HG02798 (cell line): ENCODE measurements around the gene USB1.
A peak's percentile ranks its signal among the peaks of the same experiment; 100 is the strongest.

ENCODE experiments used
- ATAC-seq: cut with Tn5 transposase; IDR thresholded peaks from one replicate; pipeline ENCODE4 v1.9.1; 2021; ENCODE audit warnings: mild to moderate bottlenecking; ENCODE audit not compliant: unreplicated experiment, poor library complexity

USB1 gene, protein sequence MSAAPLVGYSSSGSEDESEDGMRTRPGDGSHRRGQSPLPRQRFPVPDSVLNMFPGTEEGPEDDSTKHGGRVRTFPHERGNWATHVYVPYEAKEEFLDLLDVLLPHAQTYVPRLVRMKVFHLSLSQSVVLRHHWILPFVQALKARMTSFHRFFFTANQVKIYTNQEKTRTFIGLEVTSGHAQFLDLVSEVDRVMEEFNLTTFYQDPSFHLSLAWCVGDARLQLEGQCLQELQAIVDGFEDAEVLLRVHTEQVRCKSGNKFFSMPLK

GRCh38 chr16:58000706-58001676 lies at the start of gene USB1:
USB1 (plus strand) TSS chr16:58001407; CDS start chr16:58001484, 77 bp downstream.
- ATAC-seq, result peak; percentile 81

GRCh38 chr16:57952909-57953308 lies 48.3 kb upstream of the USB1 start:
- ATAC-seq, result no peak

DNA sequence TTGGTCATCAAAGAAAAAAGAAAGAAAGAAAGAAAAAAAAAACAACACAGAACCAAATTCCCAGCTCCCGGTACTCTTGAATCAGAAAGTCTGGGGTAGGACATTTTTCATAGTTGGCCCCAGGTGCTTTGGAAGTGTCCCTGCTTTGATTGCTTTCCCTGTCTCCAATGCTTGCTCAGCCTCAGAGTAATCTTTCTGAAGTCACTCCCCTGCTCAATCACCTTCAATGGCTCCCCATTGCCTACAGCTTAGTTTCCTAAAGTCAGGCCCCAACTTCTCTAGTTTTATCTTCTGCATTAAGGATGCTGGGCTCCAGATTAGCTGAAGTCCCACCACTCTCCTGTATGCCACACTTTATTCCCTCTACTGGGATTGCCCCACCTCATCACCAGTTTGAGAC lies 47.4 kb upstream of the USB1 start:
- ATAC-seq, result no peak

GRCh38 chr16:57955572-57956188 lies 45.5 kb upstream of the USB1 start:
- no peak for ATAC-seq

DNA sequence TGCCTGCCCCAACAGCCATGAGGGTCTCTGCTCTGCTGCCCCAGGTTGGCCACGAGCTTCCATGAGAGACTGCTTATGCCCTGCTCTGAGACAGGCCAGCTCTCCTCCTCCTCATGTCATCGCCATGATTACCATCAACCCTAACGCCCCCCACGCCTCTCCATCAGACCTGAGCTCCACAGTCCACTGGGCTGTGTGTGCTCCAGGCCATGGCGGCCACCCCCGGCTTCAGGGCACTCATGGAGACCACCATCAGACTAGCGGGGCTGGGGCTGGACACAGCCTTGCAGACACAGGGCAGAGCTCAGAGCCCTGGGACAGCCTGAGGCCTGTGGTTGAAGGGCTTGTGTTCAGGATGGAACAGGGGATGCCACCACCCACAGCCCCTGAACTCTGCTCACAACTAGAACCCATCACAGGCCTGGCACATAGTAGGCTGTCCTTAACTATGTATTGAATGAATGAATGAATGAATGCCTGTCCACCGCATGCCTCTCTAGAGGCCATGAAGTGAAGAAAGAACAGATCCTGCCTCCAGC lies 44.9 kb upstream of the USB1 start:
- ATAC-seq, result no peak

DNA sequence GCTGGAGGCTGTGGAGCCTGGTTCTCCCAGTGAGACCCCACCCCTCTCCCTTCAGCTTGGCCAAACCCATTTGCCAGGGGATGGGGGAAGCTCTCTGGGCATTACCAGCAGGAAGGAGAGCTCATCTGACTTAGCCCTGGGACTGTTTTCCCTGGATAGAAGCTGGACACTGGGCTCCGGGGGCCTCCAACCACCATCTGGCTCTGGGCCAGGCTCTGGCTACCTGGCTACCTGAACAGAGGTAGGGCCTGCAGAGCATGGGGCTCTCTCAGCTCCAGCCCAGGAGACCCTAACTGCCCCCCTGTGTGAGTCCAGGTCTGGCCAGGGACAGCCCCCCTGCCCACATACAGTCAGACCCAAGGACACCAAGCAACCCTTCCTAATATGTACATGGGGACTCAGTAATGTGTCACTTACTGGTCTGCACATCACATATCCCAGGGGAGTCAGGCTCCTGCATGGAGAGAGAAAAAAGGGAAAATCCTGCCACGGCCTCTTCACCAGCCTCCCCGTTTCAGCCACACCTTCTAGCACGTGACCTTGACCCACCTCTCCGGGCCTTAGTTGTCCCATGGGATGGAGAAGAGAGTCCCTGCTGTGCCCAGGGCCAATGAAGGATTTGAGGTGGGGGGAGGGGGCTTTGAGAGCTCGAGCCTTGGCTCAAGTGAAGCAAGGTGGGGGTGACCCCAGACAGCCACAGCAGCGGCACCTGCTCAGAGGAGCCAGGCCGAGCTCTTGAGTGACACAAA lies 44.1 kb upstream of the USB1 start:
- ATAC-seq, result no peak

DNA sequence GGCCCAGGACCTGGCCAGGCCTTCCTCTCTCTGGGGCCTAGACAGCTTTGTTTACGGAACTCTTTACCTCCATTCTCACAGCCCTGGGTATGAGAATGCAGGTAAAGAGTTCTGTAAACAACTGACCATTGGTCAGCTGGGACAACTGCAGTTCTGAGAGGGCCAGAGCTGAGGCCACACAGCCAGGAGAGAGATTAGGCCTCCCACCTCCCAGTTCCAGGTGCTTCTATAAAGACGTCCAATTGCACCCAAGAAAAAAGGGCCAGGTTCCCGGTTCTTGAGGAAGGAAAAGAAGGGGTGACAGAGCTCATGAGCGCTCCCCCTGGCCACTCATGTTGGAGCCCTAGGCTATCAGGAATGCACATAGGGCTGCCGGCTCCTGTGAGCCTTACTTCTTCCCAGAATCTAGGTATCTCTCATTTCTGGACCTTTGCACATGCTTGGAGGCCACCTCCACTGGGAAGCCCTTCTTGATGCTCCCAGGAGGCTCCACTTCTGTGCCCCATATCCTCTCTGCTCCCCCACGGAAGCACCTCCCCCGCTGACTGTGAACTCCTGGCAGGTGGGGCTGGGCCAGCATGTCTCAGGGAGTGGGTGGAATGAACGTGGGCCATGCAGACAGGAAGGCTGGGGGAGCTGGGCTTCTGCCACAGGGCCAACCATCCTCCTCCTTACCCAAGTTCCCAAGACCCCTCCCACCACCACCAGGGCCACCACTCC lies 43.4 kb upstream of the USB1 start:
- no peak for ATAC-seq

- no peak for ATAC-seq
Observed at GRCh38 chr16:57958544-57958943, 42.7 kb upstream of the USB1 start.

GRCh38 chr16:57959121-57959520 lies 42.1 kb upstream of the USB1 start:
- ATAC-seq, result no peak

GRCh38 chr16:57959804-57960203 lies 41.4 kb upstream of the USB1 start:
- ATAC-seq, result no peak

DNA sequence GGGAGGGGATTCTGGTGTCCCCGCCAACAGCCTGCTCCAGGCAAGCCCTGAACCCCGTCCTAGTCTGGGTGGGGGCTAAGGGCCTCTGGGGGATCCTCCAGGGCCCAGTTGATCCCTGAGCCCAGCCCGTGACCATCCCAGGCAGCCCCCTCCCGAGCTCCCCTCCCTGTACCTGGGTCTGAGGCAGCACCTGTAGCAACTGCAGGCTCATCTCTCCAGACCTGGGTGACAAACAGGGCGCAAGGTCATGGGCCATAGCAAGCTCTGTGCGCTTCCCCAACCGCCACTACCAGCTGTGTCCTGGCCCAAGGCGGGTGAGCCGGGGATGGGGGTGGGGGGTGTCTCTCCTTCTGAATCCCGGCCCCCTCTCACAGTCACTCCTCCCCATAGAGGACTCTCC lies 40.9 kb upstream of the USB1 start:
- ATAC-seq, result no peak

- no peak for ATAC-seq
Observed at GRCh38 chr16:57960826-57961472, 40.3 kb upstream of the USB1 start.

GRCh38 chr16:57961538-57961937 lies 39.7 kb upstream of the USB1 start:
- no peak for ATAC-seq

- no peak for ATAC-seq
Observed at GRCh38 chr16:57962046-57962445, 39.2 kb upstream of the USB1 start.

- no peak for ATAC-seq
Observed at GRCh38 chr16:57962756-57963155, 38.5 kb upstream of the USB1 start.

GRCh38 chr16:57964157-57964700 lies 37.0 kb upstream of the USB1 start:
- ATAC-seq, result no peak

DNA sequence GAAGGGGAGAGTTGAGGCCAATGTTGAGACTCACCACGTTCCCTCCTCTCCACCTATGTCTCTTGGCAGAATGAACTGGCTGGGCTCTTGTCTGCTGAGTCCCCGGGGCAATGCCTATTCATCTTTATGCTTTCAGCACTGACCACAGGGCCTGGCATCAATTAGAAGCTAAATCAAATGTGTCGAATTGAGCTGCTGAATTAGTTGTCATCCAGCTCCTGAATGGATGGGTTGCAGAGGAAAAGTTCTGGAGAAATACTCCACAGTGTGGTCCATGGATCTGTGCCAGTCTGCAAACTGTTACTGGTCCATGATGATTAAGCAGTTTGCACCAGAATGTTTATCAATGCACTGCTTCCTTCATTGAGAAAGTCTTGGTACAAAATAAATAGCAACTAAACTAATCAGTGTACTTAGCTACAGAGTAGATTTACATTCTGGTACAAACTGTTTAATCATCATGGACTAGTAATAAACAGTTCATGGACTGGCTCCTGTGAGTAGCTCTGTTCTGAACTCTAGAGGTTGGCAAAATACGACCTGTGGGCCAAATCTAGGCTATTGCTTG lies 34.9 kb upstream of the USB1 start:
- ATAC-seq, result no peak

- ATAC-seq, result no peak
Observed at GRCh38 chr16:57966986-57967385, 34.2 kb upstream of the USB1 start.
